Mesendoderm (in vitro differentiated cells): ENCODE measurements around the gene NAT10.
A peak's percentile ranks its signal among the peaks of the same experiment; 100 is the strongest.

Experiments
- DNase-seq: peaks from one replicate; pipeline ENCODE4 v3.0.0; 2013
- H2AK5ac ChIP-seq: 2 replicates; pipeline ENCODE4 v1.6.1; 2013; ENCODE audit warnings: low read length, inconsistent platforms
- H2BK120ac ChIP-seq: 2 replicates; pipeline ENCODE4 v1.6.1; 2013; ENCODE audit warnings: low read depth, mild to moderate bottlenecking, low read length, moderate library complexity, mixed read lengths
- H2BK15ac ChIP-seq: replicated peaks from 2 replicates; pipeline ENCODE4 v1.6.1; 2013; ENCODE audit warnings: low read depth, mild to moderate bottlenecking, moderate library complexity
- H2BK5ac ChIP-seq: 2 replicates; pipeline ENCODE4 v1.6.1; 2013; ENCODE audit warnings: low read length, inconsistent platforms
- H3K18ac ChIP-seq: 2 replicates; pipeline ENCODE4 v1.6.1; 2013; ENCODE audit warnings: mild to moderate bottlenecking, low read length, mixed read lengths
- H3K23ac ChIP-seq: one replicate; pipeline ENCODE4 v1.6.1; 2013; ENCODE audit warnings: low read length
- H3K27ac ChIP-seq: 2 replicates; pipeline ENCODE4 v1.5.1; 2013; ENCODE audit warnings: low read depth, mild to moderate bottlenecking, inconsistent platforms, low read length, moderate library complexity
- H3K27me3 ChIP-seq: 2 replicates; pipeline ENCODE4 v1.6.1; 2013; ENCODE audit warnings: low read length, control low read depth, mild to moderate bottlenecking, inconsistent platforms; ENCODE audit not compliant: insufficient read depth, poor library complexity
- H3K36me3 ChIP-seq: 2 replicates; pipeline ENCODE4 v1.6.1; 2013; ENCODE audit warnings: low read length, inconsistent platforms; ENCODE audit not compliant: control insufficient read depth, insufficient read depth
- H3K4ac ChIP-seq: one replicate; pipeline ENCODE4 v1.6.1; 2013; ENCODE audit warnings: low read depth, mild to moderate bottlenecking, low read length, moderate library complexity
- H3K4me1 ChIP-seq: 2 replicates; pipeline ENCODE4 v1.6.1; 2013; ENCODE audit warnings: low read depth, low read length, inconsistent platforms; ENCODE audit not compliant: control insufficient read depth
- H3K4me2 ChIP-seq: 2 replicates; pipeline ENCODE4 v1.6.1; 2013; ENCODE audit warnings: low read length
- H3K4me3 ChIP-seq: 2 replicates; pipeline ENCODE4 v1.5.1; 2013; ENCODE audit warnings: mild to moderate bottlenecking, low read length
- H3K56ac ChIP-seq: one replicate; pipeline ENCODE4 v1.6.1; 2013; ENCODE audit warnings: low read length
- H3K79me1 ChIP-seq: 2 replicates; pipeline ENCODE4 v1.6.1; 2013; ENCODE audit warnings: low read length, inconsistent platforms
- H3K79me2 ChIP-seq: 2 replicates; pipeline ENCODE4 v1.6.1; 2013; ENCODE audit warnings: mild to moderate bottlenecking, low read length; ENCODE audit not compliant: control insufficient read depth, insufficient read depth
- H3K9ac ChIP-seq: 2 replicates; pipeline ENCODE4 v1.6.1; 2013; ENCODE audit warnings: low read length, inconsistent platforms
- H4K5ac ChIP-seq: one replicate; pipeline ENCODE4 v1.6.1; 2013; ENCODE audit warnings: low read length
- H4K8ac ChIP-seq: one replicate; pipeline ENCODE4 v1.6.1; 2013; ENCODE audit warnings: low read depth, mild to moderate bottlenecking, control low read depth, low read length, moderate library complexity
- WGBS: extraction: QIAGEN DNeasy Blood & Tissue Kit; methylation state at CpG from one replicate; pipeline ENCODE4 v1.1.7; 2013; ENCODE audit warnings: low lambda C conversion rate, missing lambda C conversion rate; ENCODE audit not compliant: insufficient coverage; ENCODE audit errors: extremely low coverage; 5-methylcytosine and 5-hydroxymethylcytosine counted together

Gene NAT10

DNA sequence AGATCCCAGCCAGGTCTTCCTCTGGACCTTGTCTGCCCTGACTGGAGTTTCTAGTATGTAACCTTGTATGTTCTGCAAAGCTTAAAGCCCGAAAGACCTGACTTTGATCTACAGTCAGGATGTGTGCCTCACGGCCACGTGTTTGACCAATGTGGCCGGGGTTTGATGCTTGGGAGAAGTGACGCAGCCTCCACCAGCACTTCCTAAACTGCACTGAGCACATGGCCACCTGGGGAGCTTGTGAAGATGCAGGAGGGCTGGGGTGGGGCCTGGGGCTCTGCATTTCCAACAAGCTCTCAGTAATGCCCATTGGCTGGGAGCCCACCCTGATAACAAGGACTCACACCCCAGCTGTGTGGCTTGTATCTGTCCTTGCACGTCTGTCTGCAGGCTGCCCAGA lies 53.2 kb downstream of the NAT10 start:
- H3K36me3 ChIP-seq = no peaks in the 10 kb centered on the region
- no CpG with 5 or more reads among the region's 6 CpGs for WGBS

DNA sequence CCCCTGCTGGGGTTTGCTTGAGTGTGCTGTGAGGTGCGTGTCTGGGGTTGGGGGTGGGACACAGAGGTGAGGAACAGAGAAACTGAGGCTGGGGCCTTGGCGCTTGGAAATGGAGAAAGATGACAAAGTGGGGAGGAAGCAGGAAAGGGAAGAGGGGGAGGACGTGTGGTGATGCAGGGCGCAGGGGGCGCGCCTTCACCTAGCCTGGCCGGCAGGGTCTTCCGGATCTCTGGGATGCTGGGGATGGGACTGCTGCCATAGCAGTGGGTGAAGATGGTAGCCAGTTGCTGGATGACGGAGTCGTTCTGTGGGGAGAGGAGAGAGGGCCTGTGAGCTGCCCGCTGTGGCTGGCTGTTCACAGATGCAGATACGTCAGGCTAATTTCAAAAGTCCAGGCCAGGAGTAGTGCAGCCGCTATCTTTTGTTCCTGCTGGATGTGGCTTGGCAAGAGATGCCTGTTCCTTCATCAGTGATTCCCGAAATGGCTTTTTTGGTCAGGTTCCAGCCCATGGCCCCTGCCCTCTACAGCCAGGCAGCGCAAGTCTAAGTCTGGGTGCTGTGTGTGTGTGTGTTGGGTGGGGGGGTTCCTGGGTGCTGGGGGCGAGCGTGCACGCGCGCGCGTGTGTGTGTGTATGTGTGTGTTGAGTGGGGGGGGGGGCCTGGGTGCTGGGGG lies 54.8 kb downstream of the NAT10 start:
- Histone ChIP-seq H3K36me3 (no peaks in the 10 kb centered on the region), H3K4ac (no peak overlapping the region), H2BK120ac (no peak overlapping the region), H3K27me3 (no peaks in the 10 kb centered on the region), H2BK5ac (no peak overlapping the region), H4K5ac (no peak overlapping the region), H3K79me1 (no peaks in the 10 kb centered on the region), H3K4me1 (no peaks in the 10 kb centered on the region), H2BK15ac (no peak overlapping the region), H3K18ac (no peak overlapping the region), H2AK5ac (no peak overlapping the region), H3K4me3 (no peak overlapping the region), H3K23ac (no peak overlapping the region), H3K56ac (no peak overlapping the region), H4K8ac (no peak overlapping the region), H3K9ac (no peak overlapping the region), H3K4me2 (no peak overlapping the region), H3K27ac (no peak overlapping the region), H3K79me2 (no peaks in the 10 kb centered on the region)
- DNase-seq = no peak
- WGBS = no CpG with 5 or more reads among the region's 22 CpGs

More for the DNA sequence above, 53.2 kb downstream of the NAT10 start:
- Histone ChIP-seq H3K9ac (no peak overlapping the region), H2BK15ac (no peak overlapping the region), H2BK120ac (no peak overlapping the region), H3K56ac (no peak overlapping the region), H3K4ac (no peak overlapping the region), H3K27ac (no peak overlapping the region), H3K27me3 (no peaks in the 10 kb centered on the region), H3K4me2 (no peak overlapping the region), H3K23ac (no peak overlapping the region), H4K5ac (no peak overlapping the region), H3K79me2 (no peaks in the 10 kb centered on the region), H2AK5ac (no peak overlapping the region), H3K4me1 (no peaks in the 10 kb centered on the region), H3K4me3 (no peak overlapping the region), H3K18ac (no peak overlapping the region), H3K79me1 (no peaks in the 10 kb centered on the region), H2BK5ac (no peak overlapping the region), H4K8ac (no peak overlapping the region)
- DNase-seq = no peak

DNA sequence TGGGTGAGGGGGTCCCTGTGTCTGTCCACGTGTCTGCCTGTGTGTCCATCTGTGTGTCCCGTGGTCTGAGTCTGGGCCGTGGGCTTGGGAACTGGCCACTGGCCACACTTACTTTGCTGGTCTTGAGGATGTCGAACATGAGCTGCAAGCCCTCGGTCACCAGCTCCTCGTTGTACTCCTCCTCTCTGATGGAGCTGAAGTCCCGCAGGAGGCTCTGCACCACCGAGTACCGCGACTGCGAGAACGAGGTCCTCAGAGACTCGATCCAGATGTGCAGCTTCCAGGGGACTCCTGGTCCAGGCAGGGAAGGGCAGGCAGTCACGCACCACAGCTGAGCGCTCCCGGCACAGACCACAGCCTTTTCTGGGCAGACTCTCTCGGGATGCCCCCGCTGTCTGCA lies 55.4 kb downstream of the NAT10 start:
- Histone ChIP-seq H3K18ac (no peak overlapping the region), H2AK5ac (no peak overlapping the region), H4K5ac (no peak overlapping the region), H3K56ac (no peak overlapping the region), H3K4me3 (no peak overlapping the region), H3K36me3 (no peaks in the 10 kb centered on the region), H3K4me1 (no peaks in the 10 kb centered on the region), H3K9ac (no peak overlapping the region), H3K27ac (no peak overlapping the region), H3K4ac (no peak overlapping the region), H2BK15ac (no peak overlapping the region), H3K4me2 (no peak overlapping the region), H3K27me3 (no peaks in the 10 kb centered on the region), H3K79me1 (no peaks in the 10 kb centered on the region), H3K79me2 (no peaks in the 10 kb centered on the region), H2BK5ac (no peak overlapping the region), H2BK120ac (no peak overlapping the region), H4K8ac (no peak overlapping the region), H3K23ac (no peak overlapping the region)
- no peak for DNase-seq
- WGBS = no CpG with 5 or more reads among the region's 18 CpGs

DNA sequence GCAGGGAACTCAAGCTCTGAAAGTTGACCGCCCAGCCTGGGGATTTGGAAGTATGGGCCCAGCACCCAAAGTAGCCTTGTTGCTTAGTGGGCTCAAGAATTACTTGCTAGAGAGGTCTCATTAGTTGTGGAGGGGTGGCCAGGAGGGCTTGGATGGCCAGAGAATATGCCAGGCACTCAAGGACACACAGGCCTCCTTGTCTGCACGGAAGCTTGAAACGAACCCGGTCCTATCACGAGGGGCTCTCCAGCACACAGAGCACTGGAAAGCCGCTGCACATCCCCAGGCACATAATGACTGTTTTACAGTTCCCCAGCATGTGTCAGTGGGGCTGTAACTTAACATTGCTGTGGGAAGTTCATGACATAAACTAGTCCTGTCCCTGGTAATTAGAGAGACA lies 55.9 kb downstream of the NAT10 start:
- H2BK15ac ChIP-seq = no peak overlapping the region
- H3K56ac ChIP-seq = no peak overlapping the region
- no peak overlapping the region for H2BK120ac ChIP-seq
- H3K9ac ChIP-seq = no peak overlapping the region
- no peak overlapping the region for H3K4me2 ChIP-seq
- H3K18ac ChIP-seq = no peak overlapping the region
- no peak overlapping the region for H4K8ac ChIP-seq
- H2BK5ac ChIP-seq = no peak overlapping the region
- no CpG with 5 or more reads among the region's 6 CpGs for WGBS
- H3K36me3 ChIP-seq = no peaks in the 10 kb centered on the region
- H4K5ac ChIP-seq = no peak overlapping the region
- no peak overlapping the region for H3K4ac ChIP-seq
- H3K4me3 ChIP-seq = no peak overlapping the region
- H3K27me3 ChIP-seq = no peaks in the 10 kb centered on the region
- H3K79me1 ChIP-seq = no peaks in the 10 kb centered on the region
- no peaks in the 10 kb centered on the region for H3K79me2 ChIP-seq
- H2AK5ac ChIP-seq = no peak overlapping the region
- no peaks in the 10 kb centered on the region for H3K4me1 ChIP-seq
- H3K27ac ChIP-seq = no peak overlapping the region
- DNase-seq = no peak
- no peak overlapping the region for H3K23ac ChIP-seq

DNA sequence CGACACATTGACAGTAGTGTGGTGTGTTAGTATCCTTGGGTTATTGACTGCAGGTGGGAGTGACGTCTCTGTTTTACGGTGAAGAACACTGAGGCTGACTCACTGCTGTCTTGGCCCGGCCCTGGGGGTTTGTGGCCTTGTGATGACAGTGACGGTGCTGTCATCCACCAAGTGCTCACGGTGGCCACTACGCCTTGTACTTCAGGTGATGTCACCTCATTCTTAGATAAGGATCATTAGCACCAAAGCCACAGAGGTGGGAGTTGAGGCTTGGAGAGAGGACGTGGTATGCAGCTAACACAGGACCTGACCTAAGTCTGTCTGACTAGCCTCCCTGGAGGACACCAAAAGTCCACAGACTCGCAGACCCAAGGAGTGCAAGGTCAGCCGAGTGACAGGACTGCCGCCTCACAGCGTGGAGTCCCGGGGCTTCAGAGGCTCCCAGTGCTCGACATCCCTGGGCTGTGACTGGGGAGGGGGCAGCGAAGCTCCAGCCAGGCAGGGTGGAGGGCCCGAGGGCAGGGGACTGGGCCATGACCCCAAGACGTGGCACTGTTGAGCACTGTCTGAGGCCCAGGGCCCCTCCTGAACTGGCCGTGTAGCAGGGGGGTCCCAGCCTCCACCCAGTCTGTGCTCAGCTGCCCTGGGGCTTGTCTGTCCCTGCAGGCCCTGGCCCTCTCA lies 56.5 kb downstream of the NAT10 start:
- Histone ChIP-seq H3K56ac (no peak overlapping the region), H3K79me2 (no peaks in the 10 kb centered on the region), H2AK5ac (no peak overlapping the region), H3K79me1 (no peaks in the 10 kb centered on the region), H3K36me3 (no peaks in the 10 kb centered on the region), H4K8ac (no peak overlapping the region), H3K27me3 (no peaks in the 10 kb centered on the region), H3K23ac (no peak overlapping the region), H3K4me1 (no peaks in the 10 kb centered on the region), H2BK120ac (no peak overlapping the region), H3K4ac (no peak overlapping the region), H3K4me2 (no peak overlapping the region), H3K27ac (no peak overlapping the region), H4K5ac (no peak overlapping the region), H2BK5ac (no peak overlapping the region), H3K4me3 (no peak overlapping the region), H3K9ac (no peak overlapping the region), H2BK15ac (no peak overlapping the region), H3K18ac (no peak overlapping the region)
- DNase-seq = peak; percentile 76
- WGBS = no CpG with 5 or more reads among the region's 18 CpGs

DNA sequence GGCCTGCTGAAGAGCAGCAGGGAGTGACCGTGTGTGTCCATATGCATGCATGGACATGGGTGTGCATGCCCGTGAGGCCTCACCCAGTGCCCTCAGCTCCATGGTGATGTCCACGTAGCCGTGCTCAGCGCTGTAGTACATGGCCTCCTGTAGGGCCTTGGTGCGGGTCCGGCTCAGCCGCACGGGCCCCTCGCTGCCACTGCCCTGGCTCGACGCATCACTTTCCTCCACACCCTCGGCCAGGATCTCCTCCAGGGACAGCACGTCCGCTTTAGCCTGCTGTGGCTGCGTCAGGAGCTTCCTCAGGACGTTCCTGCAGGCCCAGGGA lies 57.0 kb downstream of the NAT10 start:
- Histone ChIP-seq H3K4me3 (no peak overlapping the region), H4K5ac (no peak overlapping the region), H2BK15ac (no peak overlapping the region), H3K27ac (no peak overlapping the region), H2BK5ac (no peak overlapping the region), H3K79me1 (no peaks in the 10 kb centered on the region), H3K4ac (no peak overlapping the region), H4K8ac (no peak overlapping the region), H3K4me1 (no peaks in the 10 kb centered on the region), H3K56ac (no peak overlapping the region), H3K79me2 (no peaks in the 10 kb centered on the region), H3K9ac (no peak overlapping the region), H3K27me3 (no peaks in the 10 kb centered on the region), H3K23ac (no peak overlapping the region), H3K4me2 (no peak overlapping the region), H2AK5ac (no peak overlapping the region), H3K36me3 (no peaks in the 10 kb centered on the region), H2BK120ac (no peak overlapping the region), H3K18ac (no peak overlapping the region)
- no CpG with 5 or more reads among the region's 17 CpGs for WGBS
- DNase-seq = no peak
